A549 treated with CORT108297 at 1 μM for 4 hours (cell line): Measurements from ENCODE around the gene CCDC38. TPM values are rescaled to one million over a fixed set of nuclear protein-coding genes. Genes with fewer than 3 reads are reported as not detected.

Source experiments
- total RNA-seq: library from RNA; stranded (reverse); fragments of 200-300 nt; extraction: Qiagen RNA extraction; gene quantifications from 5 replicates; pipeline ENCODE4 v1.2.3, GENCODE V29; 2022

Gene CCDC38
- 0.06 to 0.15 TPM (median 0.09 TPM) in 5 replicates for total RNA-seq

GRCh38 chr12:95942524-95943329, at the start of gene CCDC38:
Gene CCDC38, minus strand, starts transcription at chr12:95942614. Its CDS starts 6,105 bp downstream, at chr12:95936509.

GRCh38 chr12:95943330-95943842, 972 bp upstream of the CCDC38 start, which contains the start of gene AMDHD1:
Gene AMDHD1, plus strand, starts transcription at chr12:95943331. Its CDS starts 68 bp downstream, at chr12:95943399.

GRCh38 chr12:95858451-95859343, 83.7 kb downstream of the CCDC38 start, which contains the start of gene SNRPF:
Gene SNRPF, plus strand, starts transcription at chr12:95858952. Its CDS starts 122 bp downstream, at chr12:95859074.

Other genes starting within 250 kb of the CCDC38 start
- 44.5 to 54.5 TPM (median 50.9 TPM) in 5 replicates for gene NTN4, start 151.8 kb downstream of the CCDC38 start, total RNA-seq
- 113 to 147 TPM (median 119 TPM) in 5 replicates for gene SNRPF, start 83.7 kb downstream of the CCDC38 start, total RNA-seq
- 2.3 to 2.9 TPM (median 2.5 TPM) in 5 replicates for gene AMDHD1, start 717 bp upstream of the CCDC38 start, total RNA-seq
- 0.16 to 0.30 TPM (median 0.18 TPM) in 4 of 5 replicates, not detected in the other for gene HAL, start 53.7 kb upstream of the CCDC38 start, total RNA-seq
- gene LTA4H, start 93.0 kb upstream of the CCDC38 start, total RNA-seq = 92.2 to 120 TPM (median 99.1 TPM) in 5 replicates